GM21447 (cell line): ENCODE results near the gene METTL8.

Experiments
- ATAC-seq: cut with Tn5 transposase; IDR thresholded peaks from one replicate; pipeline ENCODE4 v1.9.1; 2021; ENCODE audit not compliant: unreplicated experiment

The METTL8 gene, protein sequence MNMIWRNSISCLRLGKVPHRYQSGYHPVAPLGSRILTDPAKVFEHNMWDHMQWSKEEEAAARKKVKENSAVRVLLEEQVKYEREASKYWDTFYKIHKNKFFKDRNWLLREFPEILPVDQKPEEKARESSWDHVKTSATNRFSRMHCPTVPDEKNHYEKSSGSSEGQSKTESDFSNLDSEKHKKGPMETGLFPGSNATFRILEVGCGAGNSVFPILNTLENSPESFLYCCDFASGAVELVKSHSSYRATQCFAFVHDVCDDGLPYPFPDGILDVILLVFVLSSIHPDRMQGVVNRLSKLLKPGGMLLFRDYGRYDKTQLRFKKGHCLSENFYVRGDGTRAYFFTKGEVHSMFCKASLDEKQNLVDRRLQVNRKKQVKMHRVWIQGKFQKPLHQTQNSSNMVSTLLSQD

DNA sequence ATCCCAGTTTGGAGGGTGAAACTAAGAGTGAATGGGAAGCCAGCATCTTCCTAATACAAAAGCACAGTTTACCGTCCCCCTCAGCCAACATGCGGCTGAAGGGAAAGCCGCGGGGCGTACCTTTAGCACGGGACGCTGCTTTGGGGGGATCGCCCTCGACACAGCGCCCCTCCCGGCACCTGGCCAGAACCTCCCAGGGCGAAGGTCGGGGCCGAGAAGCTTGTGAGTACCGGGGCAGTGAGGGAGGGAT is at the start of gene METTL8:
METTL8 (minus strand) TSS at position 228 of the 250 bp plus-strand sequence. CDS start 41,805 bp downstream, outside the sequence.
- no peak for ATAC-seq

DNA sequence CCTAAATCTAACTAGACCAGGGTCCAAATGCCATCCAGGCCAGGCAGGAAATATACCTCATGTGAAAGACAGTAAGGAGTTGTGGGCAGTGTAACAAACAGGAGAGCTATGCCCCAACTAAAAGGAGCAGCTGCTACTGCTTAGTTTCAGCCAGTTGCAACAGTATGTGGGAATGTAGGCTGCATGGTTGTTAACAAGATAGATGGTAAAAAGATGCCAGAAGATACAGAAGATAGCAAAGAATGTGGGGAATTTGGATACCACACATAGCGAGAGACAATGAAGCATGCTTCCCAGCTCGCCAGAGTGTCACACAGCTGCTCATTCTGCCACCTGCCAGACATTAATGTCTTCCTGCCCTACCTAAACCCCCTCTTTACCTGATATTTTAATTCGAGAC is 49.1 kb upstream of the METTL8 start:
- no peak for ATAC-seq

DNA sequence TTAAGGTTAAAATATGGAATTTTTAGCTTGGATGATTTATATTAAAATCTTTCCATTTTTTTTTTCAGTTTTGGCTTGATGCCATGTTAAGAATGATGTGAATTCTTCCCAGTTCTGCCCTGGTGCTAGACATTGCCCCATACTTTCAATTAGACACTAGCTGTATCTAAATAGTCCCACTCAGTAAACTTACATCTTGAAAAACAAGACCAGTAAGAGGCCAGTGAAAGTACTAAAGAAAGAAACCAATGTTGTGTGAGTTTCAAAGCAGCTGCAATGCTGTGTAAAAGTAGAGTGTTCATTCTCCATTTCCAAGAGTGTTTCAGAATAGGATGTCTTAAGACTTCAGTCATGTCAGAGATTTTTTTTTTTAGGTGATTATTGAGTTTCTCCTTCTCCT is 48.5 kb upstream of the METTL8 start:
- ATAC-seq = no peak

DNA sequence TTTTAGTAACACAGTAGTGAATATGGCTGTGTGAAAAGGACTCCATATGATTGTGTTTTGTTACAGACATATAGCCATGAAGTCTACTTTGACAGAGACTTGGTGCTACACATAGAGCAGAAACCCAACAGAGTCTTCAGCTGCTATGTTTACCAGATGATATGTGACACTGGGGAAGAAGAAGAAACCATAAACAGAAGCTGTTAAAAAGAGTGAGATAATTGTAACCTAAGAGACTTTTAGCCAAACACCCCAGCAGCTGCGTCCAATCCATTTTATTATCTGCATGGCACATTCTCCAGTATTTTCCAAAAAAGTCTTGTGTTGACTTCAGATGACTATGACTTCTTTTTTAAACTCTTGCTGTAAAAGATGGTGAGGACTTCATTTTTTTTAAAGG is 47.1 kb upstream of the METTL8 start:
- no peak for ATAC-seq

DNA sequence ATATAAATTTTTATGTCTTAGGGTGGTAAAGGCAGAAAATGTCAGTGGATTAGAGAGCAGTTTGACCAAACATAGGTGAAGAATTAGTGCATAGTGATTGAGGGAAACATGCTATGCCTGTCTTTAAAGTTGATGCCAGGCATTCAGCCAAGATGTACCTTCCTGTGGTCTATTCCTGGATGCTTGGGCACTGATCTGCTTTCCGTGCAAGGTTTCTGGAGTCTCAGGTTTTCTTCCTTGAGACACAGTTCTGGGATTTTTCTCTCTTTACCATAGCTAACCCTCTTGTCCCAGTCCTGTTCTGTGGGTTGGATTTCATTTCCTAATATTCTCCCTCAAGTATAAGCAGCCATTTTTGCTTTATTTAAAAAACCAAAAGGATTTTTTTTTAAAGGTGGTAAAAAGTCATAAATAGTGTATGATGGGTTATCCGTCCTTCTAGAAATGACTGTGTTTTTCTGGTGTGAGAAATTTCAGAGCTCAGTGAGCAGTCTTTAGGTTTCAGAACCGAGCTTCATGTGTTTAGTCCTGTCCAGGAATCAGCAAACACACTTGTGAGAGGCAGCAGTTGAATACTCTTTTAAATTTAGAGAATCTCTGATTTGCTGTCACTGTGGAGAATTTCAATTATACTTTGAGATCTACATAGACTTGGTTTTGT is 45.5 kb upstream of the METTL8 start:
- no peak for ATAC-seq

DNA sequence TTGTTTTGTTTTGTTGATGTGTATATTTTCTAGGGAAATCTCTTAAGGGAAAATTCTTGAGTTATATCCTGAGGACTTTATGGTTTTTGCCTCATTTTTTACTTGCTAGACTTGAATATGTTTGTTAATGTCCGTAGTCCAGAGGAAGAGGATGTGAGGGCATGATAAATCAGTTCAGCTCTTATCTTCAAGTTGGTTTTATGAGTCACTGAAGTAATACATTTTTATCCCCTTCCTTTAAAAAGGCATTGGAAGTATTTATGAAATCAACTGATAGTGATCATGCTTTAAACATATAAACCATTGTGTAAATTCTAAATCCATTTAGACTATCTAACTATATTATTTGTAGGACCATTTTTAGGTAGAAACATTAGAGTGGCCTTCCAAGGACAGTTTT is 44.6 kb upstream of the METTL8 start:
- no peak for ATAC-seq

DNA sequence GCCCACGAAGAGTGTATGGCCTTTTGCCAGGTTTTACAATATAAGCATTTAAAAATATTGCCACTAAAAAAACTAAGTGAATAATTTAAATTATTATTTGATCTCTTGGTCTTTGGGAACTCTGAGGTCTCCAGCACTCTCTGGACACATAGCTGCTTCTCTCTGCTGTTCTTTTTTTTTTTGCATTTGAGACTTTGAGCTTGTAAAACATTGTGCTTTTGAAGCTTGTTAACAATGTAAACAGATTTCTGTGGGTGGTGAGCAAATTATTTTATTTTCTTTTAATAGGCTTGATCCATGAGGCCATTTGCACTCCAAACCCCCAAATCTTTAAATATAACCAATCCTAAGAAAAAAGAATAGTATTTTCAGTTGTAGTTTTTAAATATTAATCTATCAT is 42.2 kb upstream of the METTL8 start:
- no peak for ATAC-seq

DNA sequence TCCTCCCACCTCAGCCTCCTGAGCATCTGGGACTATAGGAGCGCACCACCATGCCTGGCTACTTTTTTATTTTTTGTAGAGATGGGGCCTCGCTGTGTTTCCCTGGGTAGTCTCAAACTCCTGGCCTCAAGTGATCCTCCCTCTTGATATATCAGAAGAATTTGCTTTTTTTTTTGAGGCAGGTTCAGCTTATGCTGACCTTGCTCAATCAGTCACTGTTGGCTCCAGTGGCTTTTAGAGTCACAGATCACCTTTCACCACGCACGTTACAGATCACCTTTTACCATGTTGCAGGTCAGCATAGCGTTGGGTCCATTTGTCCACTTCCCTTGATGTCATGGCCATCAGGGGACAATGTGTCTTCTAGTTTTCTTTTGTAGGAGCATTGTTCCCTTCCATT is 36.3 kb upstream of the METTL8 start:
- no peak for ATAC-seq

DNA sequence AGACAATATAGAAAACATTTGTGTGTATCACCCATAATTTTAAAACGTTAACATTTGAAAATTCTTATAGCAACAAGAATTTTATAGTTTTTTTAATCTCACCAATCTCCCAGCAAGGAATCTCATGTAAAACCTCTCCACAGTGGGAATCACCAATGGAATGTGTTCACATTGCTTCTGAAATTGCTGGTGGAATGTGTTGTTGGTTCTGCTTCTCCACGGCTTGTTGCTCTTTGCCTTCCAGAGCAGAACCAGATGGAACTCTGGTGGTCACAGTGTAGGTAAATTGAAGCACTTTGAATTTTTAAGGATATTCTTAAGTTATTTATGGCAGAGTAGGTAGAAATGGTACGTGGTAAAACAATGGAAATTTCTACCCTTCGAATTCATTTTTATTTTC is 35.4 kb upstream of the METTL8 start:
- no peak for ATAC-seq

DNA sequence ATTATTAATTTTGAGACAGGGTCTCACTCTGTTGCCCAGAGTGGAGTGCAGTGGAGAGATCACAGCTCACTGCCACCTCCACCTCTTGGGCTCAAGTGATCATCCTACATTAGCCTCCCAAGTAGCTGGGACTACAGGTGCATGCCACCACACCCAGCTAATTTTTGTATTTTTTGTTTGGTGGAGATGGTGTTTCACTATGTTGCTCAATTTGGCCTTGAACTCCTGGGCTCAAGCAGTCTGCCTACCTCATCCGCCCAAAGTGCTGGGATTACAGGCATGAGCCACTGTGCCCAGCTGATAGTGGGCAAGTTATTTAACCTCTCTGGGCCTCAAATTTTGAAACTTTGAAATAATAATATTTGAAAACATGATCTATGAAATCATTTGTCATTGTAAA is 26.7 kb upstream of the METTL8 start:
- ATAC-seq = no peak

DNA sequence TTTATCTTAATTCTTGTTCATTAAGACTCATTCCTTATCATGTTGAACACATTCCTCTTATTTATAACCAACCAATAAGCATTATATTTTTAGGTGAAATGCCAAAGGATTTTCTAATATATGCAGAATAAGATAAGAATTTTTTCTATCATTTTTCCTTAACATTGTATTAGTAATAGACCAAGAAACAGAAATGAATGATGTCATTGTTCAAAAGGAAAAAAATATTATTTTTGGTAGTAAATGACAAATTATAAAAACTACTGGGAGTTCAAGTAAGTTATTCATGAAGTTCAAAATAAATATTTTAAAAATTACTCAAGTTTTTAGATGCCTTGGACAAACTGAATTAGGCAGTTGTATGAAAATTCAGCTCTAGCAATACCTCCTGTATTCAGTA is 25.7 kb upstream of the METTL8 start:
- ATAC-seq = no peak

DNA sequence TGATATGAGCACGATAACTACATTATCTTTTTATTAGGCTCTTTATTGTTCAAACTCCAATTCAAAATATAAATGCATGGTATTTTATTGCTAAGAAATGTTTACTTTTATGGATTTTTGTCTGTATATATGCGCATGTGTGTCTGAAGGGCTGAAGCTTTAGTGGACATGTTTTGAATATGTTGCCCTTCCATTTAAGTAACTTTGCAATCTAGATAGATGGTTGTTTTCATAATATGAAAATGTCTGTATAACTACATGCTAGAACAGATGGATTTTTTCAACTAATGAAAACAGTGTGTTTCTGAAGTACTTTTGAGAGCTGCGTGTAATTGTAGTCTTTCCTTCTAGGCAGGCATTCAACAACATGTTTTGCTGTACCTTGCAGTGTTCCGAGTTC is 19.0 kb upstream of the METTL8 start:
- ATAC-seq = no peak

DNA sequence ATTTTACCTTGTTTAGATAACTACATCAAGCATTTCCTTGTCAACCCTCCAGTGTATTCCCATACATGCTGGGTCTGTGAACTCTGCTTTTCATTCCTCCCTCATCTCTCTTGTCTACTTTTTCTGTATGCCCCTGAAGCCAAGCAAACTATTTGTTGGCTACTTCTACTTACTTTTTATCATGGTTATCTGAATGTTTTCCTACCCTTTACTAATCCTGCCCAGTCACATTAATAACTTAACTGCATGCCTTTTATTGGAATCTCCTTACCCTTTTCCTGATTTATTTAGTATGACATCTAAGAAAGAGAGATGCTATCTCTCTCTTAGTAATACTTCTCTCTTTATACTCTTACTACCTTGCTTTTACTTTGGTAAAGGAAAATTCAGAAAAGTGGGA is 17.3 kb upstream of the METTL8 start:
- ATAC-seq = no peak

DNA sequence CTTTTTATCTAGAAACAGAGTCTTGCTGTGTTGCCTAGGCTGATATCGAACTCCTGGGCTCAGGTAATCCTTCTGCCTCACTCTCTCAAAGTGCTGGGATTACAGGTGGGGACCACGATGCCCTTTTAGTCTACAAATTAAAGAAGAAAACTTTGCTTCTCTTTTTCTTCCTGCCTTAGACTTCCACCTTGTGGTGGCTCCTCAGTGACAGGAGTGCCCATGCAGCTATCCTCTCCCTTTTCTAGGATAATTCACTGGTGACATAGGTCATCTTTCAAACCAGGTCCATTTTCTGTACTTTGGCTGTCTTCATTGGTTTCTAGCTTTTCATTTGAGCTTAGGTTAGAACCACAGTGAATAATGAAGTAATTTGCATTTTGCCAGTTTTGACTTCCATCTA is 13.9 kb upstream of the METTL8 start:
- ATAC-seq = no peak

DNA sequence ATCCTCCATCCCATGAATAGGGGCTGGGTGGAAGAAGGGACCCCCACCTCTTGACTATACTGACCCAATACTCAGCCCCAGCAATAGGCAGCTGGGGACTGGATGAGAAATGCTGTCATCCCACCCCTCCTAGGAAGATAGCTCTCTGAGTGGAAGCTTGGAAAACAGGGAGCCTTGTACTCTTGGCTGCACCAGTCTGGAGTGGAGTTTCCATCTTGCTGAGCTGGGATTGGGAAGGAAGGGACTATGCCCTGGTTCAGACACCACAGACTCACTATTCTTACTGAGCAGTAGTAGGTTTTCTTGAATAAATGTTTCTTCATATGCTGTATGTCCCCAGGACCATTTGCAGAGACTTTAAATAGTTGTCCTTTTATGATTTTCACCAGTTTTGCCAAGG is 7.7 kb upstream of the METTL8 start:
- no peak for ATAC-seq

DNA sequence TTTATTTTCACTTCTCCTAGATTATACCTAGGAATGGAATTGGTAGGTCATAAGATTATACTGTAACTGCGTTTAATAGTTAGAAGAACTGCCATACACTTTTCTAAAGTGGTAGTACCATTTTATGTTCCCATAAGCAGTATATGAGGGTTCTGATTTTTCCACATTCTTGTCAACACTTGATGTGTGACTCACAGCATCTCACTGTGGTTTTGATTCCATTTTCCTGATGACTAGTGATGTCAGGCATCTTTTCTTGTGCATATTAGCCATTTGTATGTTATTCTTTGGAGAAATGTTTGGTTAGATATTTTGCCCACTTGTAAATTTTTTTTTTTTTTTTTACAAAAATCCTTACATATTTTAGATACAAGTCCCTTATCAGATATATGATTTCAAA is 2.5 kb upstream of the METTL8 start:
- no peak for ATAC-seq

DNA sequence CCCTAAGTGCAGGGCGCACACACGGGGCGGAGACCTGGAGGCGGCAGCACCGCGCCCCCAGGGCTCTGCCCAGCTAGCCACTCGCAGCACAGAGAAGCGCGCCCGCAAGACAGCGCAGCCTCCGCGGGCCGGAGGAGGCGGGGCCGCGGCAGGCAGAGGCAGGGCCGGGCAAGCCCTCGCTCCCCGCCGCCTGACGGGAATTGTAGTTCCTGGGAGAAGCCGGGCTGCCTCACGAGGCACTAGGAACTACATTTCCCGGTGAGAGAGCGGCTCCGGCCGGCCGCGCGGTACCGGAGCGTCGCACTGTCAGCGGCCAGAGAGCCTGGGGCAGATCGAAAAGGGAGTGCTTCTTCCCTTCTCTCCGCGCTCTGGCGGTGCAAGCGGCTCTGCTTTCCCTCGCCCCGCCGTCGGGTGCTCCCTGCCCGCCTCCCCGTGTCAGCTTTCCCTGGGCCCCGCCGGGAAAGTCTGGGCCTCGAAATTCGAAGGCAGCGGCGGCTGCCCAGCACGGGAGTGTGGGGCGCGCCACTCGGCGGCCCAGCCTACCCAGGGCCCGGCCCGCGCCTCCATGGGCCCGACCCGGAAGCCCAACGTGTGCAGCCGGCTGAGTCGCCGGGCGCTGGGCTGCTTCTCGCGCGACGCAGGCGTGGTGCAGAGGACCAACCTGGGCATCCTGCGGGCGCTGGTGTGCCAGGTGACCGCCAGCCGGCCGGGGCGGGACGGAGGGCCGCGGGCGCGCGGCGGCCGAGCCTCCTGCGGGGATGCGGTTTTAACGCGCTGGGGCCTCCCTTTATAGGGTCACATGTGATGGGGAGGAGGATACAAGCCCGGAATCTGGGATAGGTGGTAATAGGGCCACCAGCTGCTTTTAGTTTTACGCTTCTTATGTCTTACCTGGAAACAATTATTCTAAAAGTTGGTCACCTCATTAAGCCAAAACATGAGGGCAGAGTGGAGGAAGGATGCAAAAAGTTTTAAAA is 511 bp upstream of the METTL8 start, which contains the start of gene DCAF17:
DCAF17 (plus strand) TSS at position 214 of the 977 bp plus-strand sequence; CDS start at position 566, 352 bp downstream.
- ATAC-seq = peak; percentile 89

DNA sequence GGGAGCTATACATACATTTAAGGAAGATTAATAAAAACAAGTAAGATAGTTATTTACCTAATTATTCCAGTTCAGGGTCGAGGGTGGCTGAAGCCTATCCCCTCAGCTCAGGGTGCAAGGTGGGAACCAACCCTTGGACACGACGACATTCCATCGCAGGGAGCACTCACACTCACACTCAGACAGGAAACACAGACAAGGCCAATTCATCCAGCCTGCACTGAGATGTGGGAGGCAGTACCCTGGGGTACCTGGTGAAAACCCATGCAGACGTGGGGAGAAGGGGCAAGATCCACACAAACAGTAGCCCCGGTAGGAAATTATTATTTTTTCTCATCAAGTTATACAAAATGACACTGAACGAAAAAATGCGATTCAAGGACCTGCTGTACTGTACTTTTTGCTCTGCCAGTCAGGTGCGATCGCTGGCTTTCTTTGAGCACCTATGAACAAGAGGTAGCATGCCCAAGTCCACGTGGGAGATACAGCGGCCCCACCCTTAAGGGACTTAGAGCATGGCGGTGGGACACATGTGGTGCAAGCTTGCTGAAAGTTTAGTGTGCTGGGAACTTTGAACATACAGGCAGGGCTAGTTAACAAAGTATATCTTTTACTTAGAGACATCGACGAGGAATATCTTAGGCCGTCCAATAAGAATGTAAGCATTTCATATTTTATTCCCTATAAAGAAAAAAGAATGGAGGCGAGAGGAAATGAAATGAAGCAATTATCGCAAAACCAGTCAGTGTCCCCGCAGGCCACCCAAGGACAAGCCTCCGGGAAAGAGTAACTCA is 624 bp downstream of the METTL8 start:
- ATAC-seq = peak; percentile 29

DNA sequence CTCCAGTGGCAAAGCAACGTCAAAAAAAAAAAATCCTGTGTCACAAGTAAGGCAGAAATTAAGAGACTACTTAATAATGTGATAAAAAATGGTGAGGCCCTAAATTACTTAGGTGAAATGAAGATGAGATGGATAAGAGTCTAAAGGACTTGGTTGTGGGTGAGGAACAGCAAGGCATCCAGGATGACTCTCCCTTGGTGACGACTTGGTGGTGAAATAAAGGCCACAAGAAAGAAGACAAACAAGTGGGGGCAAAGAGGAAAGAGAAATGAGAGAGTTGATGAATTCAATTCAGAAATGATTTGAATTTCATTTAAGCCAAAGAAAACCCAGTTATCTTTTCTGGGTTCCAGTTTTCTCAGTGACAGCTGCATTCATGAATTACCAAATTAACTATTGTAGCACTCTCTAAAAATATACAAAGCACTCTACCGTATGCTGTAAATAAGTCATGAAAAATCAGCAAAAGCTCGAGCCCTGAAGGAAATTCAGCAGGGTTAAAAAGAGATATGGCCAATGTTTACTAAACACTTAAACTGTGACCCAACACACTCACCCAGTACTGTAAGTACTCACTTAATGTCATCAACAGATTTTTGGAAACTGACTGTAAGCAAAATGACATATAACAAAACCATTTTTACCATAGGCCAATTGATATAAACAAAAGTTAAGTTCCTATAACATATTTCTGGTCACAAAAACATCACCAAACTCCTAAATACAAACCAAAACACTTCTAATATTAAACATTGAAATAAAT is 1.4 kb downstream of the METTL8 start:
- ATAC-seq = no peak

DNA sequence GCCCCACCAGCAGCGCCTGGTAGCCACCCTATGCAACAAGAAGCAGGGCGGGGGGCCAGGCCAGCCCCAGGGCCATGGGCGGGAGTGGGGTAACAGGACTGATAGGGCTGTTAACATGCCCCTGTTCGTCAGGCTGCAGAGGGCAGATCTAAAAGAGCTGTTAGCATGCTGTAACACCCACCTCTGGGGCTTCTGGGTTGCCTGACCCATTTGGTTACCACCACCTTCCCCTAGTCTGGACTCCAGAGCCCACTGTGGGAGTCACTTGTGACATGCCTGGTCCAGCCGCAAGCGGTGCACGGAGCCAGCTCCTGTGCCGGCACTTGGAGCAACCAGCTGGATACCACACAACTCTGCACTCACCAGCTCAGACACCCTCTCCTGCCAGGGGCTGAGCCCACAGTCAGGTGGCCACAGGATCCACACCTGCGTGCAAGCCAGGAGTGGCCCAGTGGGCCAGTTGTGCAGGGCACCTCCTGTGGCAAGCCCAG is 2.1 kb downstream of the METTL8 start:
- no peak for ATAC-seq
